ENCODE measurements around the gene ELMO3.
A peak's percentile ranks its signal among the peaks of the same experiment; 100 is the strongest.

Gene ELMO3

GRCh38 chr16:67226804-67227566, 28.1 kb downstream of the ELMO3 start, which contains the start of gene TMEM208:
Gene TMEM208, plus strand, starts transcription at chr16:67227130. Its CDS starts 89 bp downstream, at chr16:67227219.
- Histone ChIP-seq H2BK120ac (ENCODE audit: low read depth, low read length) (no peak within 1 kb of the TSS), H2AK5ac (ENCODE audit: low read depth, low read length) (no peak within 1 kb of the TSS), H3K4me1 (ENCODE audit: control insufficient read depth in 2 of 2, insufficient read depth in 1 of 2, low read depth in 1 of 2, low read length in 2 of 2) (peaks cover 10 to 13% of the 10 kb centered on the region in 2 donors), H2BK5ac (ENCODE audit: low read length) (peak within 1 kb of the TSS; percentile 4), H3K4me2 (ENCODE audit: insufficient read depth, low read length, poor library complexity, severe bottlenecking) (peak within 1 kb of the TSS; percentile 92), H3K36me3 (replicated peaks in 1 of 2; ENCODE audit: control insufficient read depth in 2 of 2, insufficient read depth in 2 of 2, low read length in 2 of 2) (peaks cover 28 to 47% of the 10 kb centered on the region in 2 donors), H3K27ac (replicated peaks; ENCODE audit: low read length) (no peak within 1 kb of the TSS), H4K8ac (ENCODE audit: low read depth, low read length) (no peak within 1 kb of the TSS), H3K18ac (ENCODE audit: low read length) (peak within 1 kb of the TSS; percentile 94), H2AFZ (ENCODE audit: low read length) (peak within 1 kb of the TSS; percentile 91), H2BK12ac (ENCODE audit: low read length) (no peak within 1 kb of the TSS), H3K14ac (ENCODE audit: low read length) (peak within 1 kb of the TSS; percentile 42), H3K4me3 (ENCODE audit: low read length in 2 of 2) (peak within 1 kb of the TSS; percentile 80 to 97), H3K27me3 (ENCODE audit: control insufficient read depth in 3 of 3, insufficient read depth in 3 of 3, low read depth in 1 of 3, low read length in 3 of 3) (peaks cover 0 to 2% (median 0%) of the 10 kb centered on the region in 3 experiments), H3K4ac (ENCODE audit: low read length) (no peak within 1 kb of the TSS), H4K91ac (ENCODE audit: low read depth, low read length, poor library complexity) (no peak within 1 kb of the TSS), H2BK15ac (ENCODE audit: low read length) (no peak within 1 kb of the TSS), H3K79me1 (ENCODE audit: low read depth, low read length) (peaks cover 7% of the 10 kb centered on the region), H3K9me3 (replicated peaks in 1 of 2; ENCODE audit: control insufficient read depth in 2 of 2, insufficient read depth in 1 of 2, low read depth in 1 of 2, low read length in 2 of 2) (no peaks in the 10 kb centered on the region), H3K23ac (ENCODE audit: low read depth, low read length, poor library complexity) (peak within 1 kb of the TSS; percentile 45), H3K9ac (ENCODE audit: low read depth, low read length, poor library complexity) (peak within 1 kb of the TSS; percentile 88)
- DNase-seq (ENCODE audit: low spot score), result peak; percentile 99
- no CpG with 5 or more reads among the region's 46 CpGs for WGBS, 2 donors (ENCODE audit: extremely low coverage in 2 of 2, insufficient read length in 2 of 2, insufficient replicate concordance in 1 of 2)

- no peak overlapping the region for H3K14ac ChIP-seq (ENCODE audit: low read length)
- peak overlapping the region; percentile 80 to 97 for H3K4me3 ChIP-seq (ENCODE audit: low read length in 2 of 2)
- WGBS, 2 donors (ENCODE audit: extremely low coverage in 2 of 2, insufficient read length in 2 of 2, insufficient replicate concordance in 1 of 2), result no CpG with 5 or more reads among the region's 12 CpGs
These were observed 28.6 kb downstream of the ELMO3 start for GRCh38 chr16:67227567-67227921.

GRCh38 chr16:67228034-67228785, 29.3 kb downstream of the ELMO3 start:
- peaks cover 7% of the 10 kb centered on the region for H3K79me1 ChIP-seq (ENCODE audit: low read depth, low read length)
- no peak overlapping the region for H2BK5ac ChIP-seq (ENCODE audit: low read length)
- H2BK120ac ChIP-seq (ENCODE audit: low read depth, low read length), result no peak overlapping the region
- H4K91ac ChIP-seq (ENCODE audit: low read depth, low read length, poor library complexity), result no peak overlapping the region
- H3K18ac ChIP-seq (ENCODE audit: low read length), result no peak overlapping the region
- H3K27me3 ChIP-seq (ENCODE audit: control insufficient read depth in 3 of 3, insufficient read depth in 3 of 3, low read depth in 1 of 3, low read length in 3 of 3), result peaks cover 0 to 2% (median 0%) of the 10 kb centered on the region in 3 experiments
- H2BK15ac ChIP-seq (ENCODE audit: low read length), result no peak overlapping the region
- WGBS, 2 donors (ENCODE audit: extremely low coverage in 2 of 2, insufficient read length in 2 of 2, insufficient replicate concordance in 1 of 2), result no CpG with 5 or more reads among the region's 9 CpGs
- no peak overlapping the region for H2AK5ac ChIP-seq (ENCODE audit: low read depth, low read length)
- H3K9me3 ChIP-seq (replicated peaks in 1 of 2; ENCODE audit: control insufficient read depth in 2 of 2, insufficient read depth in 1 of 2, low read depth in 1 of 2, low read length in 2 of 2), result no peaks in the 10 kb centered on the region
- no peak overlapping the region for H2AFZ ChIP-seq (ENCODE audit: low read length)
- no peak overlapping the region for H3K27ac ChIP-seq (replicated peaks; ENCODE audit: low read length)
- H3K9ac ChIP-seq (ENCODE audit: low read depth, low read length, poor library complexity), result no peak overlapping the region
- H3K23ac ChIP-seq (ENCODE audit: low read depth, low read length, poor library complexity), result peak overlapping the region; percentile 50
- H3K4ac ChIP-seq (ENCODE audit: low read length), result no peak overlapping the region
- H4K8ac ChIP-seq (ENCODE audit: low read depth, low read length), result no peak overlapping the region
- H3K4me3 ChIP-seq (ENCODE audit: low read length in 2 of 2), result peak overlapping the region in 1 of 2 donors; percentile 80
- no peak overlapping the region for H3K14ac ChIP-seq (ENCODE audit: low read length)
- peaks cover 28 to 53% of the 10 kb centered on the region in 2 donors for H3K36me3 ChIP-seq (replicated peaks in 1 of 2; ENCODE audit: control insufficient read depth in 2 of 2, insufficient read depth in 2 of 2, low read length in 2 of 2)
- H2BK12ac ChIP-seq (ENCODE audit: low read length), result no peak overlapping the region
- H3K4me2 ChIP-seq (ENCODE audit: insufficient read depth, low read length, poor library complexity, severe bottlenecking), result peak overlapping the region; percentile 92
- peaks cover 10 to 13% of the 10 kb centered on the region in 2 donors for H3K4me1 ChIP-seq (ENCODE audit: control insufficient read depth in 2 of 2, insufficient read depth in 1 of 2, low read depth in 1 of 2, low read length in 2 of 2)
- no peak for DNase-seq (ENCODE audit: low spot score)

More at GRCh38 chr16:67227567-67227921, 28.6 kb downstream of the ELMO3 start:
- Histone ChIP-seq H2AFZ (ENCODE audit: low read length) (peak overlapping the region; percentile 91), H3K9me3 (replicated peaks in 1 of 2; ENCODE audit: control insufficient read depth in 2 of 2, insufficient read depth in 1 of 2, low read depth in 1 of 2, low read length in 2 of 2) (no peaks in the 10 kb centered on the region), H4K8ac (ENCODE audit: low read depth, low read length) (no peak overlapping the region), H3K27ac (replicated peaks; ENCODE audit: low read length) (no peak overlapping the region), H3K27me3 (ENCODE audit: control insufficient read depth in 3 of 3, insufficient read depth in 3 of 3, low read depth in 1 of 3, low read length in 3 of 3) (peaks cover 0 to 2% (median 0%) of the 10 kb centered on the region in 3 experiments), H2BK5ac (ENCODE audit: low read length) (no peak overlapping the region), H3K23ac (ENCODE audit: low read depth, low read length, poor library complexity) (no peak overlapping the region), H3K4me1 (ENCODE audit: control insufficient read depth in 2 of 2, insufficient read depth in 1 of 2, low read depth in 1 of 2, low read length in 2 of 2) (peaks cover 10 to 13% of the 10 kb centered on the region in 2 donors), H2BK120ac (ENCODE audit: low read depth, low read length) (no peak overlapping the region), H3K18ac (ENCODE audit: low read length) (no peak overlapping the region), H3K4ac (ENCODE audit: low read length) (no peak overlapping the region), H3K79me1 (ENCODE audit: low read depth, low read length) (peaks cover 7% of the 10 kb centered on the region), H3K9ac (ENCODE audit: low read depth, low read length, poor library complexity) (peak overlapping the region; percentile 88), H3K4me2 (ENCODE audit: insufficient read depth, low read length, poor library complexity, severe bottlenecking) (peak overlapping the region; percentile 92), H2BK12ac (ENCODE audit: low read length) (no peak overlapping the region), H3K36me3 (replicated peaks in 1 of 2; ENCODE audit: control insufficient read depth in 2 of 2, insufficient read depth in 2 of 2, low read length in 2 of 2) (peaks cover 28 to 51% of the 10 kb centered on the region in 2 donors), H4K91ac (ENCODE audit: low read depth, low read length, poor library complexity) (no peak overlapping the region), H2AK5ac (ENCODE audit: low read depth, low read length) (no peak overlapping the region), H2BK15ac (ENCODE audit: low read length) (no peak overlapping the region)
- no peak for DNase-seq (ENCODE audit: low spot score)

- Histone ChIP-seq H3K9ac (ENCODE audit: low read depth, low read length, poor library complexity) (no peak overlapping the region), H2BK15ac (ENCODE audit: low read length) (no peak overlapping the region), H3K79me1 (ENCODE audit: low read depth, low read length) (peaks cover 7% of the 10 kb centered on the region), H2BK12ac (ENCODE audit: low read length) (no peak overlapping the region), H2AK5ac (ENCODE audit: low read depth, low read length) (no peak overlapping the region), H3K27ac (replicated peaks; ENCODE audit: low read length) (no peak overlapping the region), H3K4ac (ENCODE audit: low read length) (no peak overlapping the region), H3K4me2 (ENCODE audit: insufficient read depth, low read length, poor library complexity, severe bottlenecking) (no peak overlapping the region), H3K4me3 (ENCODE audit: low read length in 2 of 2) (no peak overlapping the region), H2BK5ac (ENCODE audit: low read length) (no peak overlapping the region), H4K91ac (ENCODE audit: low read depth, low read length, poor library complexity) (no peak overlapping the region), H2AFZ (ENCODE audit: low read length) (no peak overlapping the region), H3K18ac (ENCODE audit: low read length) (no peak overlapping the region), H3K9me3 (replicated peaks in 1 of 2; ENCODE audit: control insufficient read depth in 2 of 2, insufficient read depth in 1 of 2, low read depth in 1 of 2, low read length in 2 of 2) (no peaks in the 10 kb centered on the region), H3K27me3 (ENCODE audit: control insufficient read depth in 3 of 3, insufficient read depth in 3 of 3, low read depth in 1 of 3, low read length in 3 of 3) (peaks cover 0 to 2% (median 0%) of the 10 kb centered on the region in 3 experiments), H3K36me3 (replicated peaks in 1 of 2; ENCODE audit: control insufficient read depth in 2 of 2, insufficient read depth in 2 of 2, low read length in 2 of 2) (peaks cover 31 to 54% of the 10 kb centered on the region in 2 donors), H3K14ac (ENCODE audit: low read length) (no peak overlapping the region), H2BK120ac (ENCODE audit: low read depth, low read length) (no peak overlapping the region), H3K23ac (ENCODE audit: low read depth, low read length, poor library complexity) (no peak overlapping the region), H4K8ac (ENCODE audit: low read depth, low read length) (no peak overlapping the region), H3K4me1 (ENCODE audit: control insufficient read depth in 2 of 2, insufficient read depth in 1 of 2, low read depth in 1 of 2, low read length in 2 of 2) (peaks cover 10 to 13% of the 10 kb centered on the region in 2 donors)
- no CpG with 5 or more reads among the region's 9 CpGs for WGBS, 2 donors (ENCODE audit: extremely low coverage in 2 of 2, insufficient read length in 2 of 2, insufficient replicate concordance in 1 of 2)
- no peak for DNase-seq (ENCODE audit: low spot score)
These were observed 30.0 kb downstream of the ELMO3 start for GRCh38 chr16:67228905-67229304.
